Erythroblast (primary cell): ENCODE results near the gene BMP6.

Source experiments
- GATA1 ChIP-seq: IDR thresholded peaks from 2 replicates; pipeline ENCODE4 v1.6.1; 2011; ENCODE audit warnings: low read depth, mild to moderate bottlenecking, control low read depth, low read length, moderate library complexity
- POLR2A ChIP-seq: IDR thresholded peaks from 2 replicates; pipeline ENCODE4 v1.6.1; 2011; ENCODE audit warnings: mild to moderate bottlenecking, low read length

- TF ChIP-seq POLR2A (no peak), GATA1 (no peak)
Measured at GRCh38 chr6:7806711-7807110, 80.8 kb downstream of the BMP6 start.
